Central memory CD8-positive, alpha-beta T cell (primary cell): Measurements from ENCODE around the gene SPTAN1.

ENCODE experiments used
- ATAC-seq: fragments of 150-1000 bp; cut with Tn5 transposase; replicated peaks from 2 replicates; pipeline ENCODE4 v1.10.0; 2022; ENCODE audit warnings: mild to moderate bottlenecking, moderate FRiP score, moderate number of reproducible peaks; ENCODE audit not compliant: poor library complexity, severe bottlenecking; ENCODE audit errors: extremely low read depth
- DNase-seq, 2 donors: peaks; one replicate each; pipeline ENCODE4 v3.0.0; 2021; ENCODE audit warnings: low spot score in 2 of 2
- H3K27ac Mint-ChIP-seq: one replicate; pipeline ENCODE4 v1.8.0; 2022; ENCODE audit warnings: low read depth, mild to moderate bottlenecking, moderate library complexity, mixed read lengths
- H3K27me3 Mint-ChIP-seq: one replicate; pipeline ENCODE4 v1.8.0; 2022; ENCODE audit warnings: mixed read lengths
- H3K36me3 Mint-ChIP-seq: one replicate; pipeline ENCODE4 v1.8.0; 2022; ENCODE audit warnings: mild to moderate bottlenecking, moderate library complexity, mixed read lengths; ENCODE audit not compliant: insufficient read depth
- H3K4me1 Mint-ChIP-seq: one replicate; pipeline ENCODE4 v1.8.0; 2022; ENCODE audit warnings: mixed read lengths
- H3K4me3 Mint-ChIP-seq: one replicate; pipeline ENCODE4 v1.8.0; 2022; ENCODE audit warnings: mild to moderate bottlenecking, moderate library complexity, mixed read lengths
- H3K9me3 Mint-ChIP-seq: one replicate; pipeline ENCODE4 v1.8.0; 2022; ENCODE audit warnings: mixed read lengths

SPTAN1 gene

DNA sequence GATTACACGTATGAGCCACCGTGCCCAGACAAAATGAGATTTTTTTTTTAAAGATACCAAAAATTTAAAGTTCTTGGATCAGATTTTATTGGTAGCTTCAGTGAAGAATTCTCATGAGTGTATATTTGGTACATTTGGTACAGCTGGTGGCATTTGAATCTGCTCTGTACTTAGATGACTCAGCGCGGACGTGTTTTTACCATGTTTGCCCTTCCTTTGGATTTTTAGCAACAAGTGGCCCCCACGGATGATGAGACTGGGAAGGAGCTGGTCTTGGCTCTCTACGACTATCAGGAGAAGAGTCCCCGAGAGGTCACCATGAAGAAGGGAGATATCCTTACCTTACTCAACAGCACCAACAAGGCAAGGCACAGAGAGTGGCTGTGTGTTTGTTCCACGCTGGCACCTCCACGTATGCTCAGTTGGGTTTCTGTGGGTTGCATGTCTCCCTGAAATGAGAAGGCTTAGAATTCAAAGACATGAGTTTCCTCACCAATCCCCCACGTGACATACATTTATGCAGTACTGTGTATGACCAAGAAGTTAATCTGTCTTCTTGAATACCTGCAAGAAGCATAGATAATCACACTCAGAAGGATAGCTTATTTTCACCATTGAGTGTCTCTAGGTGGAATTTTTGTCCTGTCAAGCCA lies 36.3 kb downstream of the SPTAN1 start:
- ATAC-seq (no peak), DNase-seq (no peak)
- Mint-ChIP-seq H3K9me3 (no peaks in the 10 kb centered on the region), H3K27ac (no peak overlapping the region), H3K36me3 (peaks cover 90% of the 10 kb centered on the region), H3K27me3 (no peaks in the 10 kb centered on the region), H3K4me3 (no peak overlapping the region), H3K4me1 (peaks cover 5% of the 10 kb centered on the region)

DNA sequence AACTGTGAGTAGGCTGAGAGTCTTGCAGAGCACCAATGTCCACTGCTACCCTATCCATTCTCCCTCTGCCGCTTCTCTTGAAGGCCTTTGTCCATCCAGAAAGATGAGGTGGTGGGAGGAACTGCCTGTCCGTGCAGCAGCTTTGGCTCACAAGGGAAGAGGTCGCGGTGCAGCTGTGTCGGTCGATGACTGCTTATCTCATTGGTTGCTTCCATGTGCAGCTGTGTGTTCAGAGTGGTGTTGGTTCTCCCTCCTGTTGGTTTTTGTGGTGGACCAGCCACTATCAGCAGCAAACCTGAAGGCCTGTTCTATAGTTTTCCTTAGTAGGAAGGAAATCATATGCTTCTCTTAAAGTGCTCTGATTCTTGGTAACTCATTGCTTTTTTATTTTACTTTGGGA lies 40.7 kb downstream of the SPTAN1 start:
- H3K9me3 Mint-ChIP-seq: no peaks in the 10 kb centered on the region
- H3K4me3 Mint-ChIP-seq: no peak overlapping the region
- no peak for ATAC-seq
- DNase-seq: no peak
- H3K27me3 Mint-ChIP-seq: no peaks in the 10 kb centered on the region
- H3K36me3 Mint-ChIP-seq: peaks cover 89% of the 10 kb centered on the region
- no peaks in the 10 kb centered on the region for H3K4me1 Mint-ChIP-seq
- no peak overlapping the region for H3K27ac Mint-ChIP-seq

DNA sequence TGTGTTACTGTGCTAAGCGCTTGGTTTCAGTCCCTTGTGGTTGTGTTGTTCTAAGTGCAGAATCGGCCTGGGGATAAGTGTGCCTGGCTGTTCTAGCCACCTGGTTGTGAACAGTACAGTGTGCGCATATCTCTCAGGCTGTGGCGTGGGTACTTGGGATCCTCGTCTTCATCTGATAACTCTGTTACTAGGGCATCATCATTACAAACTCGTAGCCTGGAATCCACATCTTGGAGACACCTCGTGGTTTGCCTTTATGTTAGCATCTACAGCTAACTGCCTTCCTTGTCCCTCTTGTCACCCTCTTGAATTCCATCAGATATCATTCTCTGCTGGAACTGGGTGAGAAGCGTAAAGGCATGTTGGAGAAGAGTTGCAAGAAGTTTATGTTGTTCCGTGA lies 41.5 kb downstream of the SPTAN1 start:
- peaks cover 86% of the 10 kb centered on the region for H3K36me3 Mint-ChIP-seq
- ATAC-seq (no peak), DNase-seq (no peak)
- no peaks in the 10 kb centered on the region for H3K4me1 Mint-ChIP-seq
- no peak overlapping the region for H3K4me3 Mint-ChIP-seq
- no peak overlapping the region for H3K27ac Mint-ChIP-seq
- no peaks in the 10 kb centered on the region for H3K27me3 Mint-ChIP-seq
- no peaks in the 10 kb centered on the region for H3K9me3 Mint-ChIP-seq

DNA sequence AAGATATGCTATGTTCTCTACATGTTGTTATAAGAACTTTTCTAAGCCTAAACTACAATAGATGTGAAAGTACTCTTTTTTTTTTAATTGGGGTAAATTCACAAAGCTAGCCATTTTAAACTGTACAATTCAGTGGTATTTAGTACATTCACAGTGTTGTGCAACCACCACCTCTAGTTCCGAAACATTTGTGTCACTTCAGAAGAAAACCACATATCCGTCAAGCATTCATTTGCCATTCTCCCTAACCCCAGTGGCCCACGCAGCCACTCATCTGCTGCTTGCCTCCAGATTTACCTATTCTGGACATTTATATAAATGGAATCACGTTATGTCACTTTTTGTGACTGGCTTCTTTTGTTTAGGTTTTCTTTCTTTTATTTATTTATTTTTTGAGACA lies 43.1 kb downstream of the SPTAN1 start:
- DNase-seq (no peak), ATAC-seq (no peak)
- Mint-ChIP-seq H3K4me3 (no peak overlapping the region), H3K27ac (no peak overlapping the region), H3K36me3 (peaks cover 87% of the 10 kb centered on the region), H3K4me1 (no peaks in the 10 kb centered on the region), H3K27me3 (no peaks in the 10 kb centered on the region), H3K9me3 (no peaks in the 10 kb centered on the region)

DNA sequence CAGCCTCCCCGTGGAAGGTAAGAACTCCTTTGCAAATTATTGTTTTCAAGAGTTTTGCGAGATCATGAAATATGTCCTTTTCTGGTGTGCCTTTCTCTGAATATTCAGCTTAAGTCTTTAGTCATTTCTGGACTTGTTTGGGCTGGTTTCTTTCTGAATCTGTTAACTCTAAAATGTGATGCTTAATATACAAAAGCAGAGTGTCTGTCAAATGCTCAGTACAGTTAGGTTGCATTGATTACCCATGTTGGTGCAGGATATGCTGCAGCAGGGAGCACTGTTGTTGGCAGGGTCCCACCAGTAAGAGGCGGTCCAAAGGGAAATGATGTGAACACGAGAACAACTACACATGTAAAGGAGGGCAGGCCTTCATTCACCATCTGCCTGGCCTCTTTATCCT lies 47.7 kb downstream of the SPTAN1 start:
- H3K27ac Mint-ChIP-seq: no peak overlapping the region
- no peak overlapping the region for H3K4me3 Mint-ChIP-seq
- H3K9me3 Mint-ChIP-seq: no peaks in the 10 kb centered on the region
- H3K36me3 Mint-ChIP-seq: peaks cover 78% of the 10 kb centered on the region
- H3K4me1 Mint-ChIP-seq: no peaks in the 10 kb centered on the region
- ATAC-seq (no peak), DNase-seq (no peak)
- H3K27me3 Mint-ChIP-seq: no peaks in the 10 kb centered on the region

DNA sequence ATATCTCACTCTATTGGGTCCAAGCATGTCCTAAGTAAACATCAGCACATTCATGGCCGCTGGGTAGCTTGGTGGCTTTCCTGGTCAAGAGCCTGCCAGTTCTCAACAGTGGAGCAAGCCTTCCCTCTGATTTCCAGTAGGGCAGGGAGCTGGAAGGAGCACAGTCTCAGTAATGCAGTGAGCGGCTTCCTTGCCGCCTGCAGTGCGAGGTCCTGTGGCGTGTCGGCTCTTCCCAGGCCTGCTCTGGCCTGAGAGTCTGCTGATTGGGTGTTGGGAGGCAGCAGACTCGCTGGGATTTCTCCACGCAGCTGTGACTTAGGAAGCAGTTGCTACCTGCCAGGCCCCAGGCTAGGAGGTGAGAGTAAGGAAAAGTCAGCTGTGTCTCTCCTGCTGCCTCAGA lies 51.3 kb downstream of the SPTAN1 start:
- no peak for DNase-seq

DNA sequence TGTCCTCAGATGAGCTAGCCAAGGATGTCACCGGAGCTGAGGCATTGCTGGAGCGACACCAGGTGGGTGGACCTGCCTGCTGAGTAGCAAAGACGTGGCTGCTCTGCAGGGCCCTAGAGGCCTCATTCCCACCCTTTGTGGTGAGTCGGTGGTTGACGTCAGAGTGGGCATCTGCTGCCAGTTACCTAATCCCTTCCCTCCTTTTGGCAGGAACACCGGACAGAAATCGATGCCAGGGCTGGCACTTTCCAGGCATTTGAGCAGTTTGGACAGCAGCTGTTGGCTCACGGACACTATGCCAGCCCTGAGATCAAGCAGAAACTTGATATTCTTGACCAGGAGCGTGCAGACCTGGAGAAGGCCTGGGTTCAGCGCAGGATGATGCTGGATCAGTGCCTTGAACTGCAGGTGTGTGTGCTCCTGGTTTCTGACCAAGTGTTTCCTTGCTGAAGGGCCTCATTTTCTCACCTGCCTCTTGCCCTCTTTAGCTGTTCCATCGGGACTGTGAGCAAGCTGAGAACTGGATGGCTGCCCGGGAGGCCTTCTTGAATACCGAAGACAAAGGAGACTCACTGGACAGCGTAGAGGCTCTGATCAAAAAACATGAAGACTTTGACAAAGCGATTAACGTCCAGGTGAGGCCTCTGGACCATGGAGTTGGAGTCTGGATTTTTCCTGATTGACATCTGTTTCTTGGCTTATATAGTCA lies 55.4 kb downstream of the SPTAN1 start:
- Mint-ChIP-seq H3K27me3 (no peaks in the 10 kb centered on the region), H3K9me3 (no peaks in the 10 kb centered on the region), H3K27ac (no peak overlapping the region), H3K4me3 (no peak overlapping the region), H3K4me1 (no peaks in the 10 kb centered on the region), H3K36me3 (peaks cover 86% of the 10 kb centered on the region)
- ATAC-seq (no peak), DNase-seq (no peak)

More for the DNA sequence above, 51.3 kb downstream of the SPTAN1 start:
- no peak overlapping the region for H3K27ac Mint-ChIP-seq
- H3K9me3 Mint-ChIP-seq: no peaks in the 10 kb centered on the region
- no peak for ATAC-seq
- H3K4me1 Mint-ChIP-seq: no peaks in the 10 kb centered on the region
- no peak overlapping the region for H3K4me3 Mint-ChIP-seq
- no peaks in the 10 kb centered on the region for H3K27me3 Mint-ChIP-seq
- peaks cover 79% of the 10 kb centered on the region for H3K36me3 Mint-ChIP-seq

DNA sequence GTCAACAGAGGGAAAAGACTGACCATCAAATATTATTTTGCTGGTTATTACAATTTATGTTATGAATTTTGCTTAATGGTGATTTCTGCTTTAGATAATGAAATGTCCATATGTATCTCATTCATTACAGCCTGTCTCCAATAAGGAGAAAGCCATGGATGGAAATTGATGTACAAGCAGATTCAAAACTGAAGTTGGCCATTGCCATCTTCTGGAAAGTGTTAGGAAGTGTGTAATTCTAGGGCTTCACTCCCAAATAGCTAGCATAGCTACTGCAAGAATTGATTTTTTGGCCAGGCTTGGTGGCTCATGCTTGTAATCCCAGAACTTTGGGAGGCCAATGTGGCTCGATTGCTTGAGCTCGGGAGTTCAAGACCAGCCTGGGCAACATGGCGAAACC lies 58.5 kb downstream of the SPTAN1 start:
- Mint-ChIP-seq H3K4me3 (no peak overlapping the region), H3K27ac (no peak overlapping the region), H3K4me1 (no peaks in the 10 kb centered on the region), H3K9me3 (no peaks in the 10 kb centered on the region), H3K36me3 (peaks cover 91% of the 10 kb centered on the region), H3K27me3 (no peaks in the 10 kb centered on the region)
- DNase-seq: no peak
- no peak for ATAC-seq

DNA sequence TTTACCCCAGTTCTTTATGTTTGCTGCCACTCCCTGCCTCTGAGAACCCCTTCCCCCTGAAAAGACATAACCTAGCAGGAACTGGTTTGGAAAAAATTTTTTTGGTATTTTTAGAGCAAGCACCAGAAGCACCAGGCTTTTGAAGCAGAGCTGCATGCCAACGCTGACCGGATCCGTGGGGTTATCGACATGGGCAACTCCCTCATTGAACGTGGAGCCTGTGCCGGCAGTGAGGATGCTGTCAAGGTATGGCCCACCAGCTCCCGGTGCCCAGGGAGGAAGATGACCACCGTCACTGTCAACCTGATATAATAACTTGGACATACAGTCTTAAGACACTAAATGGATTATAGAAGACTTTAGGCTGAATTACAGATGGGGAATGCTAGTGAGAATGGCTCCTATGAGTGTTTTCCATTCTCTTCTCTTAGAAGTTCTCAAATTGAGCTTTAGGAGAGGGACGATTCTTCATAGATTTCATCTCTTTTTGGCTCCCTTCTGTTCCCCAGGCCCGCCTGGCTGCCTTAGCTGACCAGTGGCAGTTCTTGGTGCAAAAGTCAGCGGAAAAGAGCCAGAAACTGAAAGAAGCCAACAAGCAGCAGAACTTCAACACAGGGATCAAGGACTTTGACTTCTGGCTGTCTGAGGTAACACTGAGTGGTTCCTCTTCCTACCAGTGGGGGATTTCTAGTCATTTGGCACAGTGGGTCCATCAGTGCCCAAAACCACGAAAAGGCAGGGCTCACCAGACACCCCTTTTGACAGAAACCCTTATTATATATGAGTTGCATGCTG lies 59.4 kb downstream of the SPTAN1 start:
- Mint-ChIP-seq H3K4me3 (no peak overlapping the region), H3K36me3 (peaks cover 90% of the 10 kb centered on the region), H3K4me1 (no peaks in the 10 kb centered on the region), H3K27me3 (no peaks in the 10 kb centered on the region), H3K27ac (no peak overlapping the region), H3K9me3 (no peaks in the 10 kb centered on the region)
- ATAC-seq (no peak), DNase-seq (no peak)

DNA sequence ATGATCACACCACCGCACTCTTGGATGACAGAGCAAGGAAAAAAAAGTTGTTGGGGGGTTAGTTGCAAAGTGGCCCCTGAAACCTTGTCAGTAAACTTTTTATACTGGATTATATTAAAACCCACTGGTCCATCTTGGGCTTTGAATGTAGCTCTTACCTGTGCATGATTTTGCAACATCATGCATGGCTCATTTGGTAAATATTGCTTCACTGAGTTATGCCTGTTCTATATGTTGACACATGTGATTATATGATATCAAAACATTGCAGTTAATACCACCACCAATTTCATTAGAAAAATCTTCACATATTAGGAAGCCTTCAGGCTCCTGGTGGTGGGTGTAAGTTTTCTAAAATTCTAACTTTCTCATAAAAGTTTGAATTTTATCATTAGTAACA lies 62.3 kb downstream of the SPTAN1 start:
- H3K36me3 Mint-ChIP-seq: peaks cover 89% of the 10 kb centered on the region
- no peak for ATAC-seq
- no peaks in the 10 kb centered on the region for H3K9me3 Mint-ChIP-seq
- no peak overlapping the region for H3K4me3 Mint-ChIP-seq
- no peaks in the 10 kb centered on the region for H3K27me3 Mint-ChIP-seq
- no peak overlapping the region for H3K27ac Mint-ChIP-seq
- H3K4me1 Mint-ChIP-seq: no peaks in the 10 kb centered on the region
- DNase-seq: no peak

DNA sequence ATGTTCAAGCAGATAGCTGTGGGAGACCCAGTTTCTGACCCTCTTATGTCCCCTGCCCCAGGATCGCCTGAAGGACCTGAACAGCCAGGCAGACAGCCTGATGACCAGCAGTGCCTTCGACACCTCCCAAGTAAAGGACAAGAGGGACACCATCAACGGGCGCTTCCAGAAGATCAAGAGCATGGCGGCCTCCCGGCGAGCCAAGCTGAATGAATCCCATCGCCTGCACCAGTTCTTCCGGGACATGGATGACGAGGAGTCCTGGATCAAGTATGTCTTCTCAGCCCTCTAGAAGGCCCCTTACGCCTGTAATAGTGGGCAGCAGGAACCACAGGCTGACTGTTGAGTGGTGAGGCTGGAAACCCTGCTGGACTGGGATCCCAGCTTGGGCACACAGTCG lies 63.2 kb downstream of the SPTAN1 start:
- Mint-ChIP-seq H3K9me3 (no peaks in the 10 kb centered on the region), H3K27me3 (no peaks in the 10 kb centered on the region), H3K4me1 (no peaks in the 10 kb centered on the region), H3K27ac (no peak overlapping the region), H3K4me3 (no peak overlapping the region), H3K36me3 (peaks cover 90% of the 10 kb centered on the region)
- DNase-seq (no peak), ATAC-seq (no peak)

DNA sequence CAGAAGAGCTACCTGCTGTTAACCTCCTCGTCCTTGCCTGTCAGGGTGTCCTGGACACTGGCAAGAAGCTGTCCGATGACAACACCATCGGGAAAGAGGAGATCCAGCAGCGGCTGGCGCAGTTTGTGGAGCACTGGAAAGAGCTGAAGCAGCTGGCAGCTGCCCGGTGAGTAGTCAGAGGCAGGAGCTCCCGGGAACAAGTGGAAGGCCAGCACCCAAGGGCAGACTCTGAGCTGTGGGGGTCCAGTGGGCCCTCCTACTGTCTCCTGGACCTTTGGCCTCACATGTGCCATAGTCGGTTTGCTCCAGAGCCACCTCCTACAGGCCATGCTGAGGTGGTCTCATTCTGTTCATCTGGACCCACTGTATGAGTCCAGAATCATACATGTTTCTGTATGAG lies 65.6 kb downstream of the SPTAN1 start:
- Mint-ChIP-seq H3K27ac (no peak overlapping the region), H3K4me3 (no peak overlapping the region), H3K27me3 (no peaks in the 10 kb centered on the region), H3K4me1 (no peaks in the 10 kb centered on the region), H3K9me3 (no peaks in the 10 kb centered on the region), H3K36me3 (peaks cover 81% of the 10 kb centered on the region)
- ATAC-seq: no peak
- DNase-seq: no peak

DNA sequence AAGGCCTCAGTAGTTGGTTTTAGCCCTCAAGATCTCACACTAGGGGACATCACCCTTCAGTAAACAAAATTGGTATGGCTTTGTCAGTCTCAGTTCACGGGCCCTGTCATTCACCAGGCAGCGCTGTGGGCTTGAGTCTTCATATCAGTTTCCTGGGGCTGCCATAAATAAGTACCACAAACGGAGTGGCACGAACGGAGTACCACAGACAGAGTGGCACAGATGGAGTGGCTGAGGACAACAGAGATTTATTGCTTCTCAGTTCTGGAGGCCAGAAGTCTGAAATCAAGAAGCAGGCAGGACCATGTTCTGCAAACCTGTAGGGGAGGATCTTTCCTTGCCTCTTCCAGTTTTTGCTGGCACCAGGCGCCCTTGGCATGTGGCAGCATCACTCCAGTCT lies 66.7 kb downstream of the SPTAN1 start:
- no peak for ATAC-seq
- H3K4me3 Mint-ChIP-seq: no peak overlapping the region
- H3K36me3 Mint-ChIP-seq: peaks cover 76% of the 10 kb centered on the region
- no peak for DNase-seq
- H3K27ac Mint-ChIP-seq: no peak overlapping the region
- H3K4me1 Mint-ChIP-seq: no peaks in the 10 kb centered on the region
- no peaks in the 10 kb centered on the region for H3K9me3 Mint-ChIP-seq
- no peaks in the 10 kb centered on the region for H3K27me3 Mint-ChIP-seq
